ENCODE measurements around the gene MXRA7.
A peak's percentile ranks its signal among the peaks of the same experiment; 100 is the strongest.

The MXRA7 gene

GRCh38 chr17:76710863-76711611 lies at the start of gene MXRA7 (continued):
- TF ChIP-seq ZNF639 (tag by site-specific recombination; IDR thresholded peaks at IDR 0.05) (peak; percentile 41; the same call in 1 of the 2 replicates), KLF10 (tag by site-specific recombination; IDR thresholded peaks at IDR 0.05) (peak; percentile 97), ZNF785 (tag by site-specific recombination; IDR thresholded peaks at IDR 0.05) (no peak), ZNF138 (tag by site-specific recombination; IDR thresholded peaks at IDR 0.05; ENCODE audit: borderline replicate concordance) (no peak), ZNF10 (tag by site-specific recombination; IDR thresholded peaks at IDR 0.05) (no peak), ZNF19 (tag by site-specific recombination; IDR thresholded peaks at IDR 0.05; ENCODE audit: low read depth) (no peak), BCL11B (tag by site-specific recombination; IDR thresholded peaks at IDR 0.05; ENCODE audit: low read depth) (peak; percentile 60; the same call in 1 of the 2 replicates), OVOL3 (tag by site-specific recombination; IDR thresholded peaks at IDR 0.05) (no peak; the same call in 1 of the 2 replicates), ZBTB17 (tag by site-specific recombination; IDR thresholded peaks at IDR 0.05) (peak; percentile 87), ZBTB11 (tag by site-specific recombination; conservative IDR thresholded peaks at IDR 0.05; ENCODE audit: low read depth) (no peak), GLIS1 (tag by site-specific recombination; IDR thresholded peaks at IDR 0.05) (peak; percentile 90), ZNF843 (tag by site-specific recombination; IDR thresholded peaks at IDR 0.05) (no peak), ZFHX2 (tag by site-specific recombination; conservative IDR thresholded peaks at IDR 0.05) (peak; percentile 62), RBAK (tag by site-specific recombination; IDR thresholded peaks at IDR 0.05) (no peak), ZNF248 (tag by site-specific recombination; IDR thresholded peaks at IDR 0.05) (no peak), TCF7L2 (IDR thresholded peaks at IDR 0.05; ENCODE audit: borderline replicate concordance, low read depth, low read length) (no peak), ZNF530 (tag by site-specific recombination; IDR thresholded peaks at IDR 0.05; ENCODE audit: low read depth) (no peak), ZNF585B (tag by site-specific recombination; IDR thresholded peaks at IDR 0.05) (no peak), GLI2 (tag by site-specific recombination; IDR thresholded peaks at IDR 0.05; ENCODE audit: borderline replicate concordance, low read depth) (no peak), ZNF76 (tag by site-specific recombination; IDR thresholded peaks at IDR 0.05; ENCODE audit: borderline replicate concordance, low read depth) (peak; percentile 52; the same call in 1 of the 2 replicates), MEIS1 (CRISPR knock-in tag; IDR thresholded peaks at IDR 0.05; ENCODE audit: borderline replicate concordance) (no peak), ZNF394 (tag by site-specific recombination; IDR thresholded peaks at IDR 0.05; ENCODE audit: borderline replicate concordance) (peak; percentile 45; the same call in 1 of the 2 replicates), SP7 (tag by site-specific recombination; IDR thresholded peaks at IDR 0.05) (peak; percentile 56; the same call in 1 of the 2 replicates), ZNF548 (tag by site-specific recombination; IDR thresholded peaks at IDR 0.05) (no peak), ZNF561 (tag by site-specific recombination; IDR thresholded peaks at IDR 0.05; ENCODE audit: borderline replicate concordance) (peak; percentile 58; the same call in 1 of the 2 replicates), KLF17 (tag by site-specific recombination; IDR thresholded peaks at IDR 0.05) (peak; percentile 60; the same call in 1 of the 2 replicates)

Measured in HEK293 (cell line).